Tibial nerve (tissue), 4 donors: ENCODE measurements around the gene YBX2. TPM values are rescaled to one million over a fixed set of nuclear protein-coding genes. Genes with fewer than 3 reads are reported as not detected.

Experiments used
- DNase-seq, 2 donors: peaks; one replicate each; pipeline ENCODE4 v3.0.0-alpha.2; 2019; ENCODE audit warnings: low spot score in 2 of 2
- H3K27ac ChIP-seq, 4 donors: fragments of 200-600 bp; sonication (generic) in 3 of 4; one replicate each; pipeline ENCODE4 v1.5.1; 2017 to 2019; ENCODE audit warnings: mild to moderate bottlenecking in 1 of 4
- H3K27me3 ChIP-seq, 2 donors: fragments of 200-600 bp; sonication (generic) in 1 of 2; one replicate each; pipeline versions ENCODE4 v1.5.1 to v1.6.0; 2017 to 2019
- H3K36me3 ChIP-seq, 3 donors: fragments of 200-600 bp; sonication (generic); one replicate each; pipeline ENCODE4 v1.5.1; 2018 to 2019
- H3K4me1 ChIP-seq, 4 donors: fragments of 200-600 bp; sonication (generic) in 3 of 4; one replicate each; pipeline ENCODE4 v1.5.1; 2017 to 2019
- H3K4me3 ChIP-seq, 4 donors: fragments of 200-600 bp; sonication (generic) in 3 of 4; one replicate each; pipeline ENCODE4 v1.5.1; 2017 to 2019; ENCODE audit warnings: mild to moderate bottlenecking in 1 of 4, moderate library complexity in 1 of 4
- H3K9me3 ChIP-seq, 4 donors: fragments of 200-600 bp; sonication (generic) in 3 of 4; one replicate each; pipeline ENCODE4 v1.5.1; 2017 to 2019
- EP300 ChIP-seq, 2 donors: sonication (generic); formaldehyde crosslinking; IDR thresholded peaks; one replicate each; pipeline ENCODE4 v1.6.1; 2017; ENCODE audit warnings: antibody characterized with exemption in 2 of 2, mild to moderate bottlenecking in 1 of 2
- POLR2A ChIP-seq, 2 donors: fragments of 450-650 bp; IDR thresholded peaks; one replicate each; pipeline ENCODE4 v1.6.1; 2017; ENCODE audit warnings: antibody characterized with exemption in 2 of 2, mild to moderate bottlenecking in 2 of 2, moderate library complexity in 2 of 2
- WGBS, 2 donors: methylation state at CpG; one replicate each; pipeline ENCODE4 v1.1.5; 2018; 5-methylcytosine and 5-hydroxymethylcytosine counted together
- total RNA-seq, 4 donors: library from RNA; depleted of rRNA; stranded (reverse); fragments of >200 nt; gene quantifications; one replicate each; pipeline ENCODE4 v1.1.0, GENCODE V29; 2016
- TF ChIP-seq, protein P1 (sequence below), 5 experiments: fragments of 200-600 bp in 3 of 5; fragments of 450-650 bp in 2 of 5; sonication (generic) in 3 of 5; IDR thresholded peaks; one replicate each; pipeline ENCODE4 v1.5.1; 2016 to 2019; ENCODE audit warnings: antibody characterized with exemption in 5 of 5, mild to moderate bottlenecking in 3 of 5, moderate library complexity in 2 of 5

YBX2 gene
- total RNA-seq, 4 donors from 2014 or later: under 0.01 to 2.1 (median 0.52) TPM

DNA sequence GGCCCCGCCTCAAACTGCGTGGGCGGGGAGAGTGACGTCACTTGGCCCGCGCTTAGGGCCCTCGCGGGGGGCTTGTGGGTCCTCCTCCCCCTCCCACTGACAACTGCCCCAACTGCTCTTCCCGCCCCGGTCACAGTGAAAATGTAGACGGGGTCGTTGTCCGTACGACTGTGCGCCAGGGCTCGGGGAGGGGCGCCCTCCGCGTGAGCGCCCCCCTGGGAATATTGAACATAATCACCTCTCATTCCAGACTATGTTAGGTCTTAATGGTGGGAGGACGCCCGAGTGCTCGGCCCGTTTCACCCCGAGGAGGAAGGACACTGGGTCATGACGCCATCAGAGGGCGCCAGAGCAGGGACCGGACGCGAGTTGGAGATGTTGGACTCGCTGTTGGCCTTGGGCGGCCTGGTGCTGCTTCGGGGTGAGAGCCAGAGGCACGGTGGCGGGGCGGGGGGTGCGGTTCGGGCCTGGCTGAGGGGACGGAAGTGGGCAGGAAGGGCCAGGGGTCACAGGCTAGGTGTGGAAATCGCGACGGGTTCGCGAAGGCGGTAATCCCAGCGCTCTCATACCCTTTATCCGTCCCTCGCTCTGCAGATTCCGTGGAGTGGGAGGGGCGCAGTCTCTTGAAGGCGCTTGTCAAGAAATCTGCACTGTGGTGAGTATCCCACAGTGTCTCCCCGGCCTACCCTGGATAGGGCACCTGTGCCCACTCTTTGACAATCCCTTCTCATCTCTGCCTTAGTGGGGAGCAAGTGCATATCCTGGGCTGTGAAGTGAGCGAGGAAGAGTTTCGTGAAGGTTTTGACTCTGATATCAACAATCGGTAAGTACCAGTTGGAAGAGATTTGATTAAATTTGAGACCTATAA is 42.0 kb downstream of the YBX2 start, which contains the start of gene ELP5:
Gene ELP5, plus strand, starts transcription at position 40 of the 868 bp plus-strand sequence. Its CDS starts 336 bp downstream, at position 376.
- Histone ChIP-seq H3K36me3 (peaks cover 0 to 38% (median 0%) of the 10 kb centered on the region in 3 donors), H3K27me3 (no peaks in the 10 kb centered on the region), H3K9me3 (no peaks in the 10 kb centered on the region), H3K27ac (peak within 1 kb of the TSS; percentile 96 to 100 (median 99)), H3K4me1 (peaks cover 0 to 50% (median 30%) of the 10 kb centered on the region in 4 donors), H3K4me3 (peak within 1 kb of the TSS; percentile 69 to 99 (median 89))
- peak in 1 of 2 donors; percentile 91 for TF ChIP-seq EP300 (IDR thresholded peaks at IDR 0.05)
- TF ChIP-seq, protein P1, sequence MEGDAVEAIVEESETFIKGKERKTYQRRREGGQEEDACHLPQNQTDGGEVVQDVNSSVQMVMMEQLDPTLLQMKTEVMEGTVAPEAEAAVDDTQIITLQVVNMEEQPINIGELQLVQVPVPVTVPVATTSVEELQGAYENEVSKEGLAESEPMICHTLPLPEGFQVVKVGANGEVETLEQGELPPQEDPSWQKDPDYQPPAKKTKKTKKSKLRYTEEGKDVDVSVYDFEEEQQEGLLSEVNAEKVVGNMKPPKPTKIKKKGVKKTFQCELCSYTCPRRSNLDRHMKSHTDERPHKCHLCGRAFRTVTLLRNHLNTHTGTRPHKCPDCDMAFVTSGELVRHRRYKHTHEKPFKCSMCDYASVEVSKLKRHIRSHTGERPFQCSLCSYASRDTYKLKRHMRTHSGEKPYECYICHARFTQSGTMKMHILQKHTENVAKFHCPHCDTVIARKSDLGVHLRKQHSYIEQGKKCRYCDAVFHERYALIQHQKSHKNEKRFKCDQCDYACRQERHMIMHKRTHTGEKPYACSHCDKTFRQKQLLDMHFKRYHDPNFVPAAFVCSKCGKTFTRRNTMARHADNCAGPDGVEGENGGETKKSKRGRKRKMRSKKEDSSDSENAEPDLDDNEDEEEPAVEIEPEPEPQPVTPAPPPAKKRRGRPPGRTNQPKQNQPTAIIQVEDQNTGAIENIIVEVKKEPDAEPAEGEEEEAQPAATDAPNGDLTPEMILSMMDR (IDR thresholded peaks at IDR 0.05): peak; percentile 23 to 53 (median 35)
- peak in 1 of 2 donors; percentile 66 for TF ChIP-seq POLR2A (IDR thresholded peaks at IDR 0.05)
- WGBS, 2 donors: 1 to 3% methylated on average over 25 to 32 of the region's 55 CpGs
- peak; percentile 89 to 95 for DNase-seq

DNA sequence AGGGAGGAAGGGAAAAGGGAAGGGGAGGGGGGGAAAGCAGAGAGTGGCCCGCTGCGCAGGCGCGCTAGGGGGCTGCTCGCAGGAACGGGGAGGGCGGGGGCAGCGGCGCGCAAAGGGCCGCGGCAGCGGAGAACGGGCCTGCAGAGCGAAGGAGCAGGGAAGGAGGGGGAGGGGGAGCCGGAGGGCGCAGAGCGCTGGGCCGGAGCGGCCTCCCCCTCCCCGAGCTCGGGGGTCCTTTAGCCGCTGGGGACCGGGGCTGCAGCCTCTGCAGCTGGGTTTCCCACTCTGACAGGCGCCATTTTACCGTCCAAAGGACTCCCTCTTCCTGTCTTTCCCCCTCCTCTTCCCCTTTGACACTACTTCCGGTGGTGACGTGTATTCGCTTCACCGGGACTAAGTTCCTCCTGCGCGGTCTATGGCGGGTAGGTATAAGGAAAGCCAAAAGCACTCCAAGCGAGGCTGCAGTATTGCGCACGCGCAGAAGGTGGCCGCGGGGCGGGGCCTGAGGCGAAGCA is 42.7 kb downstream of the YBX2 start, which contains the start of gene CTDNEP1:
Gene CTDNEP1, minus strand, starts transcription at position 74 of the 515 bp plus-strand sequence. CDS start 438 bp downstream, outside the sequence.
- Histone ChIP-seq H3K36me3 (peaks cover 0 to 35% (median 0%) of the 10 kb centered on the region in 3 donors), H3K4me1 (peaks cover 0 to 57% (median 30%) of the 10 kb centered on the region in 4 donors), H3K4me3 (peak within 1 kb of the TSS; percentile 69 to 99 (median 89)), H3K27ac (peak within 1 kb of the TSS; percentile 96 to 100 (median 99)), H3K9me3 (no peaks in the 10 kb centered on the region), H3K27me3 (no peaks in the 10 kb centered on the region)
- peak; percentile 96 to 98 for DNase-seq
- TF ChIP-seq EP300 (IDR thresholded peaks at IDR 0.05) (peak in 1 of 2 donors; percentile 99), POLR2A (IDR thresholded peaks at IDR 0.05) (peak; percentile 58 to 66)
- TF ChIP-seq, protein P1 (IDR thresholded peaks at IDR 0.05): no peak
- WGBS, 2 donors: 0 to 2% methylated on average over 40 to 41 of the region's 41 CpGs

DNA sequence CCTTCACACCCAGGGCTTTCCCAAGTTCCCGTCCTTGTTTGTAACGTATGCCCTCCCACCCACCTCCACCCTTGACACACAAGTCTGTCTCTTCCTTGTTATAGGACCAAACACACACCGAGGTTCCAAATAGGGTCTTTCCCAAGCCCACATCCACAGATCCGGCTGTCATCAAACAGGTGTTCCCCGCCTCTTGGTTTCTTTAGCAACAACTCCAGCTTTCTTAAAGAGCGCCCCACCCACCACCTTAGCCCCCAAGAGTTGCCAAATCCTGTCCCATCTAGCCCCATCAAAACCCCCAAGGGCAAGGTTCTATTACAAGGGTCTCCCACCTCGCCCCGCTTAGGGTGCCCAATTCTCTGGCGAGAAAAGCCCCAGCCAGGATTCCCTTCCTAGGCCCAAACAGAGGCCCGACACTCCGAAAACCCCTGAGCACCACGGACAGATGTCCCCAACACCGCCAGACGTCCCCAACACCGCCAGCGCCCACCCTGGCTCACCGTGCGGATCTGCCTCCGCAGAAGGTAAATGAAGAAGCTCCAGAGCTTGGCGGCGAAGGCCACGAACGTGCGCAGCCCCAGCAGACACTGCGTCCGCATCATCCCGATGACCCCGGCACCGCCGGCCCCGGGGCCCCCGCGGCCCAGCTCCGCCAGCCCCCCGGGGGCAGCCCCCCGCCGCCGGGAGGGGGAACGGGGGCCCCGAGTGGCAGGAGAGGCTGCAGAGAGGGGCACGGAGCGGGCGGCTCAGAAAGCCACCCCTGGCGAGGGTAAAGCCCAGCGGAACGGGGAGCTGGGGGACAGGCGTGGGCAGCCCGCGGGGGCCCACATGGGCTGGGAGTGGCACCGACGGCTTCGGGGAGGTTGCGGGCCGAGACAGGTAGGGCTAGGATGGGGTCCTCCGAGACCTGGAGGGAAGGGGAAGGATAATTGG is 43.5 kb downstream of the YBX2 start:
- Histone ChIP-seq H3K27ac (peak overlapping the region; percentile 96 to 100 (median 99)), H3K27me3 (no peaks in the 10 kb centered on the region)

DNA sequence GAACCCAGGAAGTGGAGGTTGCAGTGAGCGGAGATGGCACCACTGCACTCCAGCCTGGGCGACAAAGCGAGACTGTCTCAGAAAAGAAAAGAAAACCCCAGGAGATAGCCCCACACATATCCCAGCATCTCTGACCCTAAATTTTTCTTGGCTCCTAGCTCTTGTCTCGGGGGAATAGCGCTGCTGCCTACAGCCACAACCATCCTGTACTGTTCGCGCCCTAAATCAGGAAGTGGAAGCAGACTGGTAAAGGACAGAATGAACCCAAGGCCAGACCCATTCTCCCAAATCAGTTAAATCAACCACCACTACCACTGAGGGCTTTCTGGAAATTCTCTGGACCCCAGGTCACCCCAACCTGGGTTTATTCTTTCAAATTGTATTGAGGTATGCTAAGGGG is 44.6 kb downstream of the YBX2 start:
- TF ChIP-seq POLR2A (IDR thresholded peaks at IDR 0.05): no peak
- no peak for TF ChIP-seq EP300 (IDR thresholded peaks at IDR 0.05)
- TF ChIP-seq, protein P1 (IDR thresholded peaks at IDR 0.05): no peak
- H3K4me1 ChIP-seq: peaks cover 0 to 57% (median 30%) of the 10 kb centered on the region in 4 donors
- peak overlapping the region in 3 of 4 donors; percentile 39 to 99 (median 99) for H3K27ac ChIP-seq
- peak overlapping the region in 2 of 4 donors; percentile 91 to 99 for H3K4me3 ChIP-seq
- DNase-seq: no peak
- H3K27me3 ChIP-seq: no peaks in the 10 kb centered on the region
- no peaks in the 10 kb centered on the region for H3K9me3 ChIP-seq
- peaks cover 3 to 35% (median 14%) of the 10 kb centered on the region in 3 donors for H3K36me3 ChIP-seq
- WGBS, 2 donors: 75 to 77% methylated on average over 7 of the region's 7 CpGs

More for the DNA sequence above, 43.5 kb downstream of the YBX2 start:
- TF ChIP-seq, protein P1 (IDR thresholded peaks at IDR 0.05): no peak
- no peak for TF ChIP-seq POLR2A (IDR thresholded peaks at IDR 0.05)
- TF ChIP-seq EP300 (IDR thresholded peaks at IDR 0.05): no peak
- Histone ChIP-seq H3K4me3 (peak overlapping the region; percentile 69 to 99 (median 89)), H3K9me3 (no peaks in the 10 kb centered on the region), H3K36me3 (peaks cover 0 to 35% (median 3%) of the 10 kb centered on the region in 3 donors), H3K4me1 (peaks cover 0 to 57% (median 30%) of the 10 kb centered on the region in 4 donors)
- no peak for DNase-seq
- 1 to 2% methylated on average over 24 to 32 of the region's 55 CpGs for WGBS, 2 donors
